Measurements from ENCODE around the gene CISD1. TPM values are rescaled to one million over a fixed set of nuclear protein-coding genes. Genes with fewer than 3 reads are reported as not detected.
"Not testable (repeated sequence)": the region's sequence is repeated elsewhere in the genome, so short reads cannot be mapped to it uniquely, and the experiment has no call there.

Gene CISD1
- 82.2 and 120 TPM in 2 replicates for total RNA-seq (2014; rRNA removed; shearing (Covaris generic))

GRCh38 chr10:58268946-58269781 is at the start of gene CISD1:
Gene CISD1, plus strand, starts transcription at chr10:58269162. Its CDS starts 112 bp downstream, at chr10:58269274.
- peak; percentile 99 for DNase-seq (ENCODE audit: low read depth)

DNA sequence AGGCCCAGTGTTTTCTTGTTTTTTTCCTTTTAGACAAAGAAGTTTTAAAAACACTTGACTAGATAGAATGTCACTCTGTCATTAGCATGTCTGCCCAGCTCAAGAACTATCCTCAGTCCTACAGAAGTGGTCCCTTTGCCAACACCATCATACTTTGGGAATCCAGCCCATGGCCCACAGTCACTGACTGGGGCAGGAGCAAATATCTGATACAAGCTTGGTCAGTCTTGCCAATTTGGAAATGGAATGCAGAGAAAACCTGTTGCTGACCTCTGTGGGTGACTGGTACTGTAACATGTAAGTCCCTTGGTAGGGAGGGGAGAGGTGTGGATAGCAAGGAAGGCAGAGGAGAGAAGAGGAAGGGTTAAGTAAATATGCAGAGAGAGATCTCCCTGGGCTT is 49.1 kb upstream of the CISD1 start:
- DNase-seq (ENCODE audit: low read depth) = peak; percentile 68

DNA sequence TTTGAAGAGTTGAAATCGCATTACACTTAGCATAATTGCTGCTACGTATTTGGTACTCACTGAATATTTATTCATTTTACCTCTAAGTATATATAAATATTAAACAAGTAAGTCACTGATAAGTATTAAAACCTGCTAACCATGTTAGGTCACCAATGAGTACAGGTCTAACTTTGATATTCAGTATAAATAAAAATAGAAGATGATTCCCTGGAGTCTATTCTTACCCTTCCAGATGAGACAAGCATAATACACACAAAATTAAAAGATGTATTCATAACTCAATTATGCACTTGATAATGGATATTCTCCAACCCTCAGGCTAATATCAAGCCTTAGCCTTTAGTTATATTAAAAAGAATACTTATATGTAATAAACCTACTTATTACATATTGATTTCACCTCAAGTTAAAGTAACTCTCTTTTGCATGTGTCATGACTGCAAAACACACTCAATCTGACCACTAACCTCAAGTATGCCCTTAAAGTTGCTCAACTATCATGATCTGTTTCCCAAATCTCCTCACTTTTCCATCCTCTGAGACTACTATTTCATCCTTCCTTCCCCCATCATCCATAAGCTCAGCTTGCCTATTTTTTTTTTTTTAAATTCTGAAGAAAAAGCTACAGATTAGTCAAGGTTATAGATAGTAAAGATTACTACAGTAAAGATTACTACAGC is 48.1 kb upstream of the CISD1 start:
- DNase-seq (ENCODE audit: low read depth) = peak; percentile 49

- no peak for DNase-seq (ENCODE audit: low read depth)
These were observed 43.3 kb upstream of the CISD1 start for GRCh38 chr10:58225654-58226053.

DNA sequence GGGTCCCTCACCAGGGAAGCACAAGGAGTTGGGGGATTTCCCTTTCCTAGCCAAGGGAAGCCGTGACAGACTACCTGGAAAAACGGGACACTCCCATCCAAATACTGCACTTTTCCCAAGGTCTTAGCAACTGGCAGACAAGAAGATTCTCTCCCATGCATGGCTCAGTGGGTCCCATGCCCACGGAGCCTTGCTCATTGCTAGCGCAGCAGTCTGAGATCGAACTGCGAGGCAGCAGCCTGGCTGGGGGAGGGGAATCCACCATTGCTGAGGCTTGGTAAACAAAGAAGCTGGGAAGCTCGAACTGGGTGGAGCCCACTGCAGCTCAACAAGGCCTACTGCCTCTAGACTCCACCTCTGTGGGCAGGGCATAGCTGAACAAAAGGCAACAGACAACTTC is 39.1 kb upstream of the CISD1 start:
- not testable (repeated sequence) for DNase-seq (ENCODE audit: low read depth)

DNA sequence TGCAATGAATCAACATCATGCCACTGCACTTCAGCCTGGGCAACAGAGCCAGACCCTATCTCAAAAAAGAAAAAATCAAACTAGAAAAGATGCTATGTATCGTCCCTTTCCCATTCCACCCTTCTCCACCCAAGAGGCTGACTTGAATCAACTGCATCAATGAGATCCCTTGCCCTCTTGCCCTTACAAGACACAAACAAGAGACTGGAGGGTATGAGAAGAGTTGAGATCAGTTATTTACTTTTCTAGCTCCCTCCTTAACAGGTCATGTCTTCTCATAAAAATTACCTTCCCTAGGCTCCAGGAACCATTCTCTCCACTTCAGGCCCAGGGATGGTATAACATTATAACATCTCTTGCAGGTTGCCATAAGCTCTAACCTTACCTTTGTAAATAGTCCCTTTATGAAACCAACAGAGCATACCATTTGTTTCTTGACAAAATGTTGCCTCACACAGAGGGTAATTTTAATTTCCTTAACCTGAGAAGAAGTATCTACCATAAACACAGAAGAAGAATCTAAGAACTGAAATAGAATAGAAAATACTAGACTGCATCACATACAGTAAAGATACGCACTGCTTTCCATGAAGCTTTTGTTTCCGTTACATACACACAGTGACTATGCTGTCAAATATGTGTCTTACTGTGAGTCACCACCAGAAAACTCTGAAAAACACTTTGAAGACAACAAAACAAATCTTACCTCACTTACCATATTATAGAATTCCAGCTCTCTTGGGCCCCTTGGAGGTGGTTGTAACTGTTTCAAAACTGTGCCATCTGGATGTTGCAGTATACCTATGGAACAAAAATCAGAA is 31.7 kb upstream of the CISD1 start:
- DNase-seq (ENCODE audit: low read depth) = peak; percentile 93

GRCh38 chr10:58239561-58240169 is 29.3 kb upstream of the CISD1 start:
- peak; percentile 38 for DNase-seq (ENCODE audit: low read depth)

- DNase-seq (ENCODE audit: low read depth) = peak; percentile 53
These were observed 28.4 kb upstream of the CISD1 start for GRCh38 chr10:58240531-58240930.

DNA sequence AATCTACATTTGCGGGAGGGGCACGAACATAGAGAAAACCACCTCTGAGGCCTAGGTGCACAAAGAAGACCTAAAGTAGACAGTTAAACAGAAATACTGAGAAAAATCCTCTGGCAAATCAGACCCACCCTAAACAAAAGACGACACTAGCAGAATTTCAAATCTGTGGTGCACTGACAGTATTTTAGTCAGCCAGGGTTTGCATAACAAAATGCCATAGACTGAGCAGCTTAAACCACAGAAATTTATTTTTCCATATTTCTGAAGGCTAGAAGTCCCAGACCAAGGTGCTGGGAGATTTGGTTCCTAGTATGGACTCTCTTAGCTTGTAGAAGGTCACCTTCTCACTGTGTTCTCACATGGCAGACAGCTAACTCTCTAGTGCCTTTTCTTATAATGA is 27.6 kb upstream of the CISD1 start:
- peak; percentile 48 for DNase-seq (ENCODE audit: low read depth)

DNA sequence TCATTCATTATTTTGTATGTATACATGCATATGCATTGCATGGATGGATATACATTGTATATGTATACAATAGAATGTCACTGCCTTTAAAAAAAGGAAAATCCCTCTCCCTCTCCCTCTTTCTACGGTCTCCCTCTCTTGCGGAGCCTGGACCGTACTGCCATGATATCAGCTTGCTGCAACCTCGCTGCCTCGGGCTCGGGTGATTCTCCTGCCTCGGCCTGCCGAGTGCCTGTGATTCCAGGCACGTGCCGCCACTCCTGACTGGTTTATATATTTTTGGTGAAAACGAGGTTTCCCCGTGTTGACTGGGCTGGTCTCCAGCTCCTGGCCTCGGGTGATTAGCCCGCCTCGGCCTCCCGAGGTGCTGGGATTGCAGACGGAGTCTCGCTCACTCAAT is 25.7 kb upstream of the CISD1 start:
- no peak for DNase-seq (ENCODE audit: low read depth)

DNA sequence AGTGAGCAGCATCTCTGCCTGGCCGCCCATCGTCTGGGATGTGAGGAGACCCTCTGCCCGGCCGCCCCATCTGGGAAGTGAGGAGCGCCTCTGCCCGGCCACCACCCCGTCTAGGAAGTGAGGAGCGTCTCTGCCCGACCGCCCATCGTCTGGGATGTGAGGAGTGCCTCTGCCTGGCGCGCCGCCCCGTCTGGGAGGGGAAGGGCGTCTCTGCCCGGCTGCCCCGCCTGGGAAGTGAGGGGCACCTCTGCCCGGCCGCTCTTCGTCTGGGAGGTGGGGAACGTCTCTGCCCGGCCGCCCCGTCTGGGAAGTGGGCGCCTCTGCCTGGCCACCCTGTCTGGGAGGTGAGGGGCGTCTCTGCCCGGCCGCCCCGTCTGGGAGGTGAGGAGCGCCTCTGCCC is 25.2 kb upstream of the CISD1 start:
- DNase-seq (ENCODE audit: low read depth) = not testable (repeated sequence)

DNA sequence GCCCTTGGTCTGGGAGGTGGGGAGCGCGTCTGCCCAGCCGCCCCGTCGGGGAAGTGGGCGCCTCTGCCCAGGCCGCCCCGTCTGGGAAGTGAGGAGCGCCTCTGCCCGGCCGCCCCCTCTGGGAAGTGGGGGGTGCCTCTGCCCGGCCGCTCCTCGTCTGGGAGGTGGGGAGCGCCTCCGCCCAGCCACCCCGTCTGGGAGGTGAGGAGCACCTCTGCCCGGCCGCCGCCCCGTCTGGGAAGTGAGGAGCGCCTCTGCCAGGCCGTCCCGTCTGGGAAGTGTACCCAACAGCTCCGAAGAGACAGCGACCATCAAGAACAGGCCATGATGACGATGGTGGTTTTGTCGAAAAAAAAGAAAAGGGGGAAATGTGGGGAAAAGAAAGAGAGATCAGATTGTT is 24.7 kb upstream of the CISD1 start:
- DNase-seq (ENCODE audit: low read depth) = not testable (repeated sequence)

DNA sequence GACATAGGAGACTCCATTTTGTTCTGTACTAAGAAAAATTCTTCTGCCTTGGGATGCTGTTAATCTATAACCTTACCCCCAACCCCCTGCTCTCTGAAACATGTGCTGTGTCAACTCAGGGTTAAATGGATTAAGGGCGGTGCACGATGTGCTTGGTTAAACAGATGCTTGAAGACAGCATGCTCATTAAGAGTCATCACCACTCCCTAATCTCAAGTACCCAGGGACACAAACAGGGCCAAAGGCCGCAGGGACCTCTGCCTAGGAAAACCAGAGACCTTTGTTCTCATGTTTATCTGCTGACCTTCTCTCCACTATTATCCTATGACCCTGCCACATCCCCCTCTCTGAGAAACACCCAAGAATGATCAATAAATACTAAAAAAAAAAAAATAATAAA is 24.3 kb upstream of the CISD1 start:
- DNase-seq (ENCODE audit: low read depth) = not testable (repeated sequence)

DNA sequence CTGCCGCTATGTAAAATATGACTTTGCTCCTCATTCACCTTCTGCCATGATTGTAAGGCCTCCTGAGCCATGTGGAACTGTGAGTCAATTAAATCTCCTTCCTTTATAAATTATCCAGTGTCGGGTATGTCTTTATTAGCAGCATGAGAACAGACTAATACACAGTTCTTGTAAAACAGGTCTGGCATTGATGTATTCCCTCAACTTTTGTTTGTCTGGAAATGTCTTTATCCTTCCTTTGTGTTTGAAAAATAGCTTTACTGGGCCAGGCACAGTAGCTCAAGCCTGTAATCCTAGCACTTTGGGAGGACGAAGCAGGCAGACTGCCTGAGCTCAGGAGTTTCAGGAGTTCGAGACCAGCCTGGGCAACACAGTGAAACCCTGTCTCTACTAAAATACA is 15.8 kb upstream of the CISD1 start:
- no peak for DNase-seq (ENCODE audit: low read depth)

DNA sequence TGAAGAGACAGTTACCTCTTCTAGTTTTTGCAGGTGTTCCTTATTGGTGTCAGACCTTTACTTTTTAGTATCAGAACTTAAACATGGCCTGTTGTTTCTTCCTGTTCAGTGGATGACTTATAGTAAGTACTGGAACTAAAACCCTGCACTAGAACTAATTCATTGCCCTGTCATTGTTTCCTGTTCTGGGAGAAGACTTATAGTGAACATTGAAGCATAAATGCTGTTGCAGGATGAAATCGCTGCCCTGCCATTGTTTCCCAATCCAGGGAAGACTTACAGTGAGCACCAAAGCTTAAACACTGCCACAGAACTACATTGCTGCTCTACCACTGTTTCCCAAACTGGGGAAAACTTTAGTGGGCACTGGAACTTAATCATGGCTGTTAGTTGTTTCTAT is 14.3 kb upstream of the CISD1 start:
- DNase-seq (ENCODE audit: low read depth) = no peak

DNA sequence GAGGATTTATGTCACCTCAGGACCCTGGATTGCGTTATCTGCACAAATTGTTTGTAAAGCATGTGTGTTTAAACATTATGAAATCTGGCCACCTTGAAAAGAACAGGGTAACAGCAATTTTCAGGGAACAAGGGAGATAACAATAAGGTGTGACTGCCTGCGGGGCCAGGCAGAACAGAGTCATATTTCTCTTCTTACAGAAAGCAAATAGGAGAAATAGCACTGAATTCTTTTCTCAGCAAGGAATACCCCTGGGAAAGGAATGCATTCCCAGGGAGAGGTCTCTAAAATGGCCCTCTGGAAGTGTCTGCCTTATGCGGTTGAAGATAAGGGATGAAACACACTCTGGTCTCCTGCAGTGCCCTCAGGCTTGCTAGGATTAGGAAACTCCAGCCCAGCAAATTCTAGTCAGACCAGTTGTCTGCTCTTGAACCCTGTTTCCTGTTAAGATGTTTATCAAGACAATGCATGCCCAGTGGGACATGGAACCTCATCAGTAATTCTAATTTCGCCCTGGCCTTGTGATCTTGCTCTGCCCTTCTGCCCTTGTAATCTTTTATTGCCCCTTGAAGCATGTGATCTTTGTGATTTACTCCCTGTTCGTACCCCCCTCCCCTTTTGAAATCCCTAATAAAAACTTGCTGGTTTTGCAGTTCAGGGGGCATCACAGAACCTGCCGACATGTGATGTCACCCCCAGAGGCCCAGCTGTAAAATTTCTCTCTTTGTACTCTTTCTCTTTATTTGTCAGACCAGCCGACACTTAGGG is 12.8 kb upstream of the CISD1 start:
- DNase-seq (ENCODE audit: low read depth) = not testable (repeated sequence)

GRCh38 chr10:58258977-58259692 is 9.8 kb upstream of the CISD1 start:
- DNase-seq (ENCODE audit: low read depth) = no peak

- DNase-seq (ENCODE audit: low read depth) = no peak
These were observed 8.6 kb upstream of the CISD1 start for GRCh38 chr10:58260334-58260733.

- no peak for DNase-seq (ENCODE audit: low read depth)
These were observed 6.2 kb upstream of the CISD1 start for GRCh38 chr10:58262766-58263165.

GRCh38 chr10:58264780-58265179 is 4.2 kb upstream of the CISD1 start:
- DNase-seq (ENCODE audit: low read depth) = no peak
